RWPE1 (cell line): ENCODE measurements around the gene TECPR2.

Experiments used
- CTCF ChIA-PET: fragments of 350-600 bp; sonication (Branson Sonifier 250); formaldehyde crosslinking; extraction: SDS; loops from one replicate; lab custom pipeline; 2021; lab: Yijun Ruan, JAX
- POLR2A ChIA-PET: fragments of 400-600 bp; formaldehyde crosslinking; extraction: SDS; loops from one replicate; lab custom pipeline; 2020; ENCODE audit warnings: antibody characterized with exemption; ENCODE audit not compliant: low non-redundant PET; lab: Yijun Ruan, JAX
- DNase-seq: peaks from one replicate; pipeline ENCODE4 v3.0.0; 2012; ENCODE audit warnings: low spot score
- H3K27ac ChIP-seq: fragments of 450-650 bp; 2 replicates; pipeline ENCODE4 v1.5.1; 2017
- TF ChIP-seq, protein P1 (sequence below): fragments of 450-650 bp; conservative IDR thresholded peaks from 2 replicates; pipeline ENCODE4 v1.5.1; 2017; ENCODE audit warnings: low read depth, mild to moderate bottlenecking

The TECPR2 gene

DNA sequence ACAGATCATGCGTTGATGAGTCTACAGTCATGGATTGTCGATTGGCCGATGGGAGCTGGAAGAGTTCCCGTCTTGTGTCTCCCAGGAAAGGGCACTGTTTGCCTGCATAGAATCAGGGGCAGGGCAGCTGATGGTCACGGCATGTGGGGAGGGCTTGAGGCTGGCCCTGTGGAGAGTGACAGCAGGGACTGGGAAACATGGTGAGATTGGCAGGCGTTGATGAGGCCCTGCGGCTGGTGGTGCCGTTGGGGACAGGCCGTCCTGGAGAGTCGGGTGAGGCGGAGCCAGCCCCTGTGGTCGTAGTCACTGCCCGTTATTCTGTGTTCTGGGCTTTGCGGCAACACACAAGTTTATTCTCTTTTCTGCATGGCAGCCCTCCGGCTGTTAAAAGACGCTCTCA, 52.9 kb downstream of the TECPR2 start:
- ChIA-PET POLR2A (no interaction called here), CTCF (no interaction called here)
- H3K27ac ChIP-seq = no peak overlapping the region
- DNase-seq = no peak
- TF ChIP-seq, protein P1, sequence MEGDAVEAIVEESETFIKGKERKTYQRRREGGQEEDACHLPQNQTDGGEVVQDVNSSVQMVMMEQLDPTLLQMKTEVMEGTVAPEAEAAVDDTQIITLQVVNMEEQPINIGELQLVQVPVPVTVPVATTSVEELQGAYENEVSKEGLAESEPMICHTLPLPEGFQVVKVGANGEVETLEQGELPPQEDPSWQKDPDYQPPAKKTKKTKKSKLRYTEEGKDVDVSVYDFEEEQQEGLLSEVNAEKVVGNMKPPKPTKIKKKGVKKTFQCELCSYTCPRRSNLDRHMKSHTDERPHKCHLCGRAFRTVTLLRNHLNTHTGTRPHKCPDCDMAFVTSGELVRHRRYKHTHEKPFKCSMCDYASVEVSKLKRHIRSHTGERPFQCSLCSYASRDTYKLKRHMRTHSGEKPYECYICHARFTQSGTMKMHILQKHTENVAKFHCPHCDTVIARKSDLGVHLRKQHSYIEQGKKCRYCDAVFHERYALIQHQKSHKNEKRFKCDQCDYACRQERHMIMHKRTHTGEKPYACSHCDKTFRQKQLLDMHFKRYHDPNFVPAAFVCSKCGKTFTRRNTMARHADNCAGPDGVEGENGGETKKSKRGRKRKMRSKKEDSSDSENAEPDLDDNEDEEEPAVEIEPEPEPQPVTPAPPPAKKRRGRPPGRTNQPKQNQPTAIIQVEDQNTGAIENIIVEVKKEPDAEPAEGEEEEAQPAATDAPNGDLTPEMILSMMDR = no peak

DNA sequence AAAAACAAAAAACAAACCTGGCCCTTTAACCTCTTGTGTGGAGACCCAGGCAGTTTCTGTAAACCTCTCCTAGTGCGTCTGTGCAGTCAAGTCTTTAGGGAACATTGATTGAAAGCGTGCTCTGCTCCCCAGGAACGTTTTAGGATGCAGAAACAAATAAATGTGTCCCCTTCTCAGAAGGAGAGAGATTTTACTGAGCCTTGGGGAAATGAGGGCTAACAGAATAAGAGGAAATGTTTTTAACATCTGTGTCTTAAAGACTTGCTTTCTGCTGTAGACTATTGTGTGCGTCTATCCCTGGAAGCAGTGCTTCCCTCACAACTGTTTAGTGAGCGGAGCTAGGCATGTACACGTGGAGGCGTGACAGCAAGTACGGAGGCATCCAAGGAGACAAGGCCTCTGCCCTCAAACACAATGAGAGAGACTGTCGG, 54.3 kb downstream of the TECPR2 start:
- ChIA-PET POLR2A (no interaction called here), CTCF (no interaction called here)
- TF ChIP-seq, protein P1 = no peak
- no peak for DNase-seq
- no peak overlapping the region for H3K27ac ChIP-seq

DNA sequence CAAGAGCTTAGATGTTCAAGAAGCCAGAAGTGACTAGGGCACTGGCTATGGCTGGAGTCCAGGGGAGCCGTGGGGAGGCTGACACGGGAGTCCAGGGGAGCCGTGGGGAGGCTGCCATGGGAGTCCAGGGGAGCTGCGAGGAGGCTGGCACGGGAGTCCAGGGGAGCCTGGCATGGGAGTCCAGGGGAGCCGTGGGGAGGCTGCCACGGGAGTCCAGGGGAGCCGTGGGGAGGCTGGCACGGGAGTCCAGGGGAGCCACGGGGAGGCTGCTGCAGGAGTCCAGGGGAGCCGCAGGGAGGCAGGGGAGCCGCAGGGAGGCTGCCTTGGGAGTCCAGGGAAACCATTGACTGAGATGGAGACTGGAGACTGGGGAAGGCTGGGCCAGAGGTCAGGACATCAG, 54.9 kb downstream of the TECPR2 start:
- POLR2A ChIA-PET = no interaction called here

DNA sequence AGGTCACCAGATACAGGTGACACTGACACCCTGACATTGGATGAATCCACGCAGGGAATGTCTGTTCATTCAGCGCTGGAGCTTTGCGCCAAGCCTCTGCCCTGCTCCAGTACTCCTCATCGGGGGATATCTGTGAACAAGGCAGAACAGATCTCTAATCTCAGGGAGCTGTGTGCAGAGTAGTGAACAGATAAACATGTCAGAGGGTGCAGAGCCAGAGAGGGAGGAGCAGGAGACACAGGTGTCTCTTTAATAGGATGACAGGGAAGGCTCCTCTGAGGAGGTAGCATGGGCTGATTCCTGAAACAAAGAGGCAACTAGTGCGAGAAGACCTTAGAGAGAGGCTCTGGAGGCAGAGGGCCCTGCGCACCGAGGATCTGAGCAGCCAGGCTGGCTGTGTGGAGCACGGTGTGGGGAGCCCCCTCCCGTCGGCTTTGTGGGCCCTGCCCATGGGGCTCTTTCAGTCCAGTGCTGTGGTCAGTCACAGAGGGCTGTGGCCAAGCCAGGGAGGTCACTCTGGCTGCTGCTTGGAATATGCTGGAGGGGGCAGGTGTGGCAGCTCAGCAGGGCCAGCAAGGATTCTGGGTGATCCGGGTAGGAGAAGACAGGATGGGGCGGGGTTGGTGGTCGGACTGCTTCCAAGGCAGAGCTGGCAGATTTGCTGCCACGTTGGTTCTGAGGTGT, 55.6 kb downstream of the TECPR2 start:
- TF ChIP-seq, protein P1 = no peak
- CTCF ChIA-PET = no interaction called here
- POLR2A ChIA-PET = no interaction called here
- DNase-seq = no peak
- 0 out of 2 replicates have a peak overlapping the region, but pooled peaks have one; percentile 10 for H3K27ac ChIP-seq

More for the DNA sequence above, 54.9 kb downstream of the TECPR2 start:
- TF ChIP-seq, protein P1 = no peak
- DNase-seq = no peak
- CTCF ChIA-PET = no interaction called here
- no peak overlapping the region for H3K27ac ChIP-seq

DNA sequence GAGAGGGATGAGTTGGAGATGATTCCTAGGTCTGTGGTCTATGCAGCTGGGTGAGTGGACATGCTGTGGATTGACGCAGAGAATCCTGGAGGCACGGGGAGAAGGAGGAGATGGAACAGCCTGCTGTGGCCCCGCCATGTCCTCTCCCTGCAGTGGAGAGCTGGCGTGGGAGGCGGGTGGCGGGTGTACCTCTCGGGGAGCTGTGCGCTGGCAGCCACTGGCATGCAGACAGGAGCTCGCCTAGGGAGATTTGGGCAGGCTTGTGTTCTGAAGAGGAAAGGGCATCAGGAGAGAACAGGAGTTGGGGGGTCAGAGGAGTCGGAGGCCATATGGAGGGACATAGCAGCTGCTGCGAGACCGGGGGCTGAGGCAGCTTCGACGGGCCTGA, 56.1 kb downstream of the TECPR2 start:
- TF ChIP-seq, protein P1 = no peak
- no peak for DNase-seq
- ChIA-PET POLR2A (no interaction called here), CTCF (no interaction called here)
- H3K27ac ChIP-seq = no peak overlapping the region

DNA sequence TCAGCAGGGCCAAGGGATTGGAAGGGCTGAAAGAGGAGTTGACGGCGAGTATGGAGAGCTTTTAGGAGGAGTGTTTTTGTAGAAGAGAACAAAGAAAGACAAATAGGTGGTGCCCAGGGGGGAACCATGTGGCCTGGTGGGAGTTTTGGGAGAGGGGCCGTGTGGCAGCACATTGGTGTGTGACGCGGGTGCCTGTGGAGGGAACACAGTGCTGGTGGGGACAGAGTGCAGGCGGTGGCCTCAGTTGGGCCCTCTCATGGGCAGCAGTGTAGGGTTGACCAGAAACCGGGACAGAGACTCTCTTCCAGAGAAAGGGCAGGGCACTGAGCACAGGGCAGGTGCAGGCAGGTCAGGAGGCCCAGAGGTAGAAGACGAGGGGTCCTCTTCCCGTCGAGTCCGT, 56.5 kb downstream of the TECPR2 start:
- no peak for DNase-seq
- no peak overlapping the region for H3K27ac ChIP-seq
- ChIA-PET POLR2A (interaction anchor here (0.6 kb wide), 1 partner anchor 12 kb away, joined by 4 read pairs; no protein-coding TSS in a partner anchor), CTCF (no interaction called here)
- TF ChIP-seq, protein P1 = no peak
